Spleen (tissue), 7 donors: ENCODE measurements around the gene TIA1.

Experiments used
- POLR2A ChIP-seq, 3 donors: fragments of 450-650 bp; IDR thresholded peaks; one replicate each; pipeline ENCODE4 v1.5.1; 2017; ENCODE audit warnings: antibody characterized with exemption in 3 of 3, mild to moderate bottlenecking in 1 of 3
- POLR2AphosphoS5 ChIP-seq, 3 donors: sonication (generic); formaldehyde crosslinking; IDR thresholded peaks; one replicate each; pipeline ENCODE4 v1.5.1; 2017; ENCODE audit warnings: antibody characterized with exemption in 3 of 3
- TF ChIP-seq, protein P1 (sequence below), 11 experiments: fragments of 200-600 bp in 7 of 11; fragments of 450-650 bp in 4 of 11; sonication (generic) in 4 of 11; IDR thresholded peaks in 8 of 11; conservative IDR thresholded peaks in 3 of 11; 1 replicate in 7 of 11; 2 replicates in 4 of 11; pipeline versions ENCODE4 v1.4.0 to v1.8.0; 2016 to 2021; ENCODE audit warnings: antibody characterized with exemption in 11 of 11, inconsistent platforms in 4 of 11, mild to moderate bottlenecking in 1 of 11
- donor health status: DM: no; HTN: no; CAD: no; lungs with moderate emphysema.
- donor health status: DM: no; HTN: no; CAD: no.
- donor health status: DM: no; HTN: no; CAD: no.

DNA sequence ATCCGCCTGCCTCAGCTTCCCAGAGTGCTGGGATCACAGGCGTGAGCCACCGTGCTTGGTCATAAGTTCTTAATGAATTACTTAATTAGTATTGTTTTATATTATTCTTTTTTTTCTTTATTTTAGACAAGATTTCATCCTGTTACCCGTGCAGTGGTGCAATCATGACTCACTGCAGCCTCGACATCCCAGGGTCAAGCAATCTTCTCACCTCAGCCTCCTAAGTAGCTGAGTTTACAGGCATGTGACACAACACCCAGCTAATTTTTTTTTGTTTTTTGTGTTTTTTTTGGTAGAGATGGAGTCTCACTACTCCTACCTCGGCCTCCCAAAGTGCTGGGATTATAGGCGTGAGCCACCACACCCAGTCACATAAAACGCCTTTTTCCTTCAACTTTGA lies 74.9 kb downstream of the TIA1 start:
- TF ChIP-seq POLR2AphosphoS5 (IDR thresholded peaks at IDR 0.05) = no peak
- TF ChIP-seq, protein P1, sequence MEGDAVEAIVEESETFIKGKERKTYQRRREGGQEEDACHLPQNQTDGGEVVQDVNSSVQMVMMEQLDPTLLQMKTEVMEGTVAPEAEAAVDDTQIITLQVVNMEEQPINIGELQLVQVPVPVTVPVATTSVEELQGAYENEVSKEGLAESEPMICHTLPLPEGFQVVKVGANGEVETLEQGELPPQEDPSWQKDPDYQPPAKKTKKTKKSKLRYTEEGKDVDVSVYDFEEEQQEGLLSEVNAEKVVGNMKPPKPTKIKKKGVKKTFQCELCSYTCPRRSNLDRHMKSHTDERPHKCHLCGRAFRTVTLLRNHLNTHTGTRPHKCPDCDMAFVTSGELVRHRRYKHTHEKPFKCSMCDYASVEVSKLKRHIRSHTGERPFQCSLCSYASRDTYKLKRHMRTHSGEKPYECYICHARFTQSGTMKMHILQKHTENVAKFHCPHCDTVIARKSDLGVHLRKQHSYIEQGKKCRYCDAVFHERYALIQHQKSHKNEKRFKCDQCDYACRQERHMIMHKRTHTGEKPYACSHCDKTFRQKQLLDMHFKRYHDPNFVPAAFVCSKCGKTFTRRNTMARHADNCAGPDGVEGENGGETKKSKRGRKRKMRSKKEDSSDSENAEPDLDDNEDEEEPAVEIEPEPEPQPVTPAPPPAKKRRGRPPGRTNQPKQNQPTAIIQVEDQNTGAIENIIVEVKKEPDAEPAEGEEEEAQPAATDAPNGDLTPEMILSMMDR (IDR thresholded peaks at IDR 0.05 in 8 of 11, conservative IDR thresholded peaks at IDR 0.05 in 3 of 11) = no peak
- no peak for TF ChIP-seq POLR2A (IDR thresholded peaks at IDR 0.05)
